ENCODE results near the gene PRKG1.

Gene PRKG1

GRCh38 chr10:51960494-51960895 is 886.2 kb downstream of the PRKG1 start:
- CTCF ChIA-PET, result interaction anchor here (0.6 to 1.6 kb wide), 4 partner anchors 17 to 898 kb away, joined by 3 to 8 read pairs (median 4); no protein-coding TSS in a partner anchor
- TF ChIP-seq CTCF (conservative IDR thresholded peaks at IDR 0.05; ENCODE audit: low read depth), result peak; percentile 52
- peak; percentile 25 for DNase-seq (ENCODE audit: low spot score)
- no peak overlapping the region for H3K27ac ChIP-seq
- POLR2A ChIA-PET (ENCODE audit: low non-redundant PET), result no interaction called here

GRCh38 chr10:51961401-51961800 is 887.1 kb downstream of the PRKG1 start:
- ChIA-PET CTCF (interaction anchor here (0.6 to 1.6 kb wide), 4 partner anchors 10 to 898 kb away, joined by 3 to 8 read pairs (median 4); no protein-coding TSS in a partner anchor), POLR2A (ENCODE audit: low non-redundant PET) (no interaction called here)
- H3K27ac ChIP-seq, result no peak overlapping the region
- DNase-seq (ENCODE audit: low spot score), result no peak
- TF ChIP-seq CTCF (conservative IDR thresholded peaks at IDR 0.05; ENCODE audit: low read depth), result no peak

GRCh38 chr10:51964630-51965029 is 890.3 kb downstream of the PRKG1 start:
- DNase-seq (ENCODE audit: low spot score), result no peak
- no peak for TF ChIP-seq CTCF (conservative IDR thresholded peaks at IDR 0.05; ENCODE audit: low read depth)
- POLR2A ChIA-PET (ENCODE audit: low non-redundant PET), result no interaction called here
- CTCF ChIA-PET, result no interaction called here
- no peak overlapping the region for H3K27ac ChIP-seq

GRCh38 chr10:51965451-51965850 is 891.2 kb downstream of the PRKG1 start:
- POLR2A ChIA-PET (ENCODE audit: low non-redundant PET), result no interaction called here
- H3K27ac ChIP-seq, result no peak overlapping the region
- TF ChIP-seq CTCF (conservative IDR thresholded peaks at IDR 0.05; ENCODE audit: low read depth), result no peak
- CTCF ChIA-PET, result no interaction called here
- no peak for DNase-seq (ENCODE audit: low spot score)

- POLR2A ChIA-PET (ENCODE audit: low non-redundant PET), result no interaction called here
- no peak overlapping the region for H3K27ac ChIP-seq
- no peak for TF ChIP-seq CTCF (conservative IDR thresholded peaks at IDR 0.05; ENCODE audit: low read depth)
- DNase-seq (ENCODE audit: low spot score), result no peak
- CTCF ChIA-PET, result interaction anchor here (0.6 kb wide), 1 partner anchor 70 kb away, joined by 3 read pairs; no protein-coding TSS in a partner anchor
These were observed 898.6 kb downstream of the PRKG1 start for GRCh38 chr10:51972733-51973346.

- ChIA-PET CTCF (no interaction called here), POLR2A (ENCODE audit: low non-redundant PET) (no interaction called here)
- no peak overlapping the region for H3K27ac ChIP-seq
- no peak for DNase-seq (ENCODE audit: low spot score)
- TF ChIP-seq CTCF (conservative IDR thresholded peaks at IDR 0.05; ENCODE audit: low read depth), result no peak
These were observed 906.5 kb downstream of the PRKG1 start for GRCh38 chr10:51980752-51981151.
